Mesothelial cell of epicardium (in vitro differentiated cells): ENCODE data around the gene MAPK8IP3. TPM values are rescaled to one million over a fixed set of nuclear protein-coding genes. Genes with fewer than 3 reads are reported as not detected.

Source experiments
- DNase-seq, 2 experiments: peaks; one replicate each; pipeline ENCODE4 v3.0.0; 2021; ENCODE audit warnings: low spot score in 2 of 2; ENCODE audit not compliant: unreplicated experiment in 2 of 2
- H3K27ac Mint-ChIP-seq: 2 replicates; pipeline ENCODE4 v1.8.0; 2021; ENCODE audit warnings: mixed read lengths
- H3K27me3 Mint-ChIP-seq: 2 replicates; pipeline ENCODE4 v1.8.0; 2021; ENCODE audit warnings: low read depth, mixed read lengths
- H3K36me3 Mint-ChIP-seq: 2 replicates; pipeline ENCODE4 v1.8.0; 2021; ENCODE audit warnings: mixed read lengths
- H3K4me1 Mint-ChIP-seq: 2 replicates; pipeline ENCODE4 v1.8.0; 2021; ENCODE audit warnings: mixed read lengths
- H3K4me3 Mint-ChIP-seq: 2 replicates; pipeline ENCODE4 v1.8.0; 2021; ENCODE audit warnings: mild to moderate bottlenecking, moderate library complexity, mixed read lengths
- H3K9me3 Mint-ChIP-seq: 2 replicates; pipeline ENCODE4 v1.8.0; 2021; ENCODE audit warnings: mixed read lengths
- total RNA-seq: library from RNA; stranded (reverse); gene quantifications from 3 replicates; pipeline ENCODE4 v1.2.1, GENCODE V29; 2021
- TF ChIP-seq, protein P1 (sequence below): fragments of 200-600 bp; sonication (generic); IDR thresholded peaks from one replicate; pipeline ENCODE4 v1.5.0; 2021; ENCODE audit warnings: antibody characterized with exemption; ENCODE audit not compliant: unreplicated experiment

Gene MAPK8IP3
- total RNA-seq, 1 donor from 2014 or later: 182 TPM

DNA sequence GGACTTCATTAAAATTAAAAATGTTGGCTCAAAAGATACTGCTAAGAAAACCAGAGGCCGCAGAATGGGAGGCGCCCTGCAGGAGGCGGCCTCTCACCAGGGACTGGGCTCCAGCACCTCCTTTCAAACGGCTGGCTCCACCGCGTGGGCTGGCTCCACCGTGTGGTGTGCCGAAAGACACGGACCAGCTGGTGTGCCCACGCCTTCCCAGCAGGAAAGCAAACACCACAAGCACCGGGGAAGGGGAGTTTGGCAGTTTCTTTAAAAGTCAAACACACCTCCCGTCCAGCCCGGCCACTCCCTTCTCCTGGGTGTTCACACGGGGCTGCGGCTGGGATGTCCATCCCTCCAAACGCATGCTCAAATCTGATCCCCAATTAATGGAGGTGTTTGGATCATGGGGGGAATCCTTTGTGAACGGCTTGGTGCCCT is 106.8 kb downstream of the MAPK8IP3 start:
- DNase-seq: no peak
- Mint-ChIP-seq H3K9me3 (no peaks in the 10 kb centered on the region), H3K27ac (no peak overlapping the region), H3K4me3 (no peak overlapping the region), H3K4me1 (no peaks in the 10 kb centered on the region), H3K36me3 (peaks cover 18% of the 10 kb centered on the region), H3K27me3 (no peaks in the 10 kb centered on the region)
- TF ChIP-seq, protein P1, sequence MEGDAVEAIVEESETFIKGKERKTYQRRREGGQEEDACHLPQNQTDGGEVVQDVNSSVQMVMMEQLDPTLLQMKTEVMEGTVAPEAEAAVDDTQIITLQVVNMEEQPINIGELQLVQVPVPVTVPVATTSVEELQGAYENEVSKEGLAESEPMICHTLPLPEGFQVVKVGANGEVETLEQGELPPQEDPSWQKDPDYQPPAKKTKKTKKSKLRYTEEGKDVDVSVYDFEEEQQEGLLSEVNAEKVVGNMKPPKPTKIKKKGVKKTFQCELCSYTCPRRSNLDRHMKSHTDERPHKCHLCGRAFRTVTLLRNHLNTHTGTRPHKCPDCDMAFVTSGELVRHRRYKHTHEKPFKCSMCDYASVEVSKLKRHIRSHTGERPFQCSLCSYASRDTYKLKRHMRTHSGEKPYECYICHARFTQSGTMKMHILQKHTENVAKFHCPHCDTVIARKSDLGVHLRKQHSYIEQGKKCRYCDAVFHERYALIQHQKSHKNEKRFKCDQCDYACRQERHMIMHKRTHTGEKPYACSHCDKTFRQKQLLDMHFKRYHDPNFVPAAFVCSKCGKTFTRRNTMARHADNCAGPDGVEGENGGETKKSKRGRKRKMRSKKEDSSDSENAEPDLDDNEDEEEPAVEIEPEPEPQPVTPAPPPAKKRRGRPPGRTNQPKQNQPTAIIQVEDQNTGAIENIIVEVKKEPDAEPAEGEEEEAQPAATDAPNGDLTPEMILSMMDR: no peak

DNA sequence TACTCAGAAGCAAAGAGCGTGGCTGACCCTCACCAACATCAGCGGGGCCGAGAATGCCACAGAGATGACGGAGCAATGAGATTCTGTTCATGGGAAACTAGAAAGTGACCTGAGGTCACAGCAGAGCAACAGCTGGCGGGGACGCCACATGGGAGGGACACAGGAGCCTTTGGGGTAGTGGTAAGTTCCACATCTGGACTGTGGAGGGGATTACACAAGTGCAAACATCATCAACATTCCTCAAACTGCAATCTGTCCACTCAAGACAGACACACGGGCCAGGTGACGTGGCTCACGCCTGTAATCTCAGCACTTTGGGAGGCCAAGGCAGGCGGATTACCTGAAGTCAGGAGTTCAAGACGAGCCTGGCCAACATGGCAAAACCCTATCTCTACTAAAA is 109.5 kb downstream of the MAPK8IP3 start:
- DNase-seq: no peak
- no peaks in the 10 kb centered on the region for H3K27me3 Mint-ChIP-seq

DNA sequence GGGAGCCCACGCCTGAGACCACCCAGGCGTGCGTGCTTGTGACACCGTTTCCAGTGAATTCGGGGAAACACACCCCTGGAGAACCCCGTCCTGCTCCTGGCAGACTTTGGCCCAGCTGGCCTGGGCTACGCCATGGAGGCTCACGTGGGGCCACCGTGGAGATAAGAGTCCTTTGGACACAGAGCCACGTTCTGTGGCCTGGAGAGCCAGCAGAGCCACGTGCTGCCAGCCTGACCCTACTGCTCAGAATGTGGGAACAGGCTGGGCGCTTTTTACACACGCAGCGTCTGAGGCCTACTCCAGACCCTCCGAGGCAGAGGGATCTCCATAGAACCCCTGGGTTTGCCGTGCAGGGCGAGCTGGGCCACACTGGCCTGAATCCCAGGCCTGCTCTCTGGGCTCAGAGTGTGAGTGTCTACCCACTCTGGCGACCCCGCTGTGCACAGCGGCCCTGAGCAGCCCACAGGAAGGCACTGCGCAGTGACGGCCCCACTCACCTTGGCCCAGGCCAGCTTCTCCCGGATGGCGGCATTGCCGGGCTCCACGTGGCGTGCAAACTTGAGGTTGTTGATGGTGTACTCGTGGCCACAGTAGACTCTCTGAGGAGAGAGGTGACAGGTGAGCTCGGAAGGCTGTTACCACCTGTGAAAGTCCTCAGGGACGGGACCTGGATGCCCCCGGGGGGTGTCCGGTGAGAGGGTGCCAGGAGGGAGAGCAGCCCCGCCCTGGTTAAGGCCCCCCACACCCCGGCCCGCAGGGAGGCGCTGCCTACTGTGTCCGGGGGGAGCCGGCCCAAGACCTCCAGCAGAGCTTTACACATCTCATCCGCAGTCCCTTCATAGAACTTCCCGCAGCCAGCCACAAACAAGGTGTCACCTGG is 110.6 kb downstream of the MAPK8IP3 start:
- Mint-ChIP-seq H3K9me3 (no peaks in the 10 kb centered on the region), H3K4me3 (no peak overlapping the region), H3K27me3 (no peaks in the 10 kb centered on the region), H3K27ac (no peak overlapping the region), H3K36me3 (peaks cover 14% of the 10 kb centered on the region), H3K4me1 (no peaks in the 10 kb centered on the region)
- no peak for DNase-seq
- TF ChIP-seq, protein P1: no peak

More for the DNA sequence above, 109.5 kb downstream of the MAPK8IP3 start:
- TF ChIP-seq, protein P1: no peak
- Mint-ChIP-seq H3K4me1 (no peaks in the 10 kb centered on the region), H3K4me3 (no peak overlapping the region), H3K9me3 (no peaks in the 10 kb centered on the region), H3K36me3 (peaks cover 14% of the 10 kb centered on the region), H3K27ac (no peak overlapping the region)

DNA sequence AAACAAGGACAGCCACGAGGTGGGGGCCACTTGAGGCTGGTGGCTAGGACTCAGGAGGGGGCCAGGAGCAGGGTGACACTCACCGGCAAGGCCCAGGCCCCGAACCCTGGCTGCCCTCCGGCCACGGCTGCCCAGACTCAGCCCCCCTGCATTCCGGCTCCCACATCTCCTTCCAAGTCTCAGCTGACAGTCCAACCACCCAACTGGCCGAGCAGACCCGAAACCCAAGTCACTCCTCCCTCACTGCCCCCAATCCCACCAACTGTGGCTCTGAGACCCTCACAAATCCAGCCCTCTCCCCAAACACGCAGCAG is 111.2 kb downstream of the MAPK8IP3 start:
- Mint-ChIP-seq H3K4me3 (no peak overlapping the region), H3K4me1 (no peaks in the 10 kb centered on the region), H3K36me3 (peaks cover 14% of the 10 kb centered on the region), H3K27ac (no peak overlapping the region), H3K27me3 (no peaks in the 10 kb centered on the region), H3K9me3 (no peaks in the 10 kb centered on the region)
- TF ChIP-seq, protein P1: no peak
- no peak for DNase-seq

DNA sequence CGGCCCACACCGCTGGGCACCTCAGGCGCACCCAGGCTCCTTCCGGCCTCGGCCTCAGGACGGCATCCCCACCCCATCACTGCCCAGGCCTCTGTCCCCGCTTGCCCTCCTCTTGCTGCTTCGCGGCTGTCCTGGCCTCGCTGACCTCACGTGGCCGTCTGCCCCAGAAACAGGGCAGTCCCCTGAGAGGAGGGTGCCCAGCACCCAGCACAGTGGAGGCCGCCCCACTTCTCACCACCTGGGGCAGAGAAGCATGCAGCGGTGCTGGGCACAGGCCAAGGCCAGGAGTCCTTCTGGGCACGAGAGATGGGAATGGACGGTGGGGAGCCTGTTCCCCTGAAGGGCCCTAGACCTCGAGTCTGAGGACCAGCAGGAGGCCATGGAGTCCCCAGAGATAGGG is 111.7 kb downstream of the MAPK8IP3 start:
- H3K9me3 Mint-ChIP-seq: no peaks in the 10 kb centered on the region
- no peak for DNase-seq
- no peaks in the 10 kb centered on the region for H3K27me3 Mint-ChIP-seq
- no peak overlapping the region for H3K4me3 Mint-ChIP-seq
- H3K4me1 Mint-ChIP-seq: no peaks in the 10 kb centered on the region
- TF ChIP-seq, protein P1: no peak
- H3K27ac Mint-ChIP-seq: no peak overlapping the region
- H3K36me3 Mint-ChIP-seq: peaks cover 14% of the 10 kb centered on the region
